ENCODE results near the gene NDE1. TPM values are rescaled to one million over a fixed set of nuclear protein-coding genes. Genes with fewer than 3 reads are reported as not detected.

NDE1 gene
- total and polyA plus RNA-seq, 2 of the 8 experiments (the other 6 are each of a cell fraction or from before 2014, with no cell fraction given), result 13.3 to 41.3 TPM

GRCh38 chr16:15650019-15650697 is at the start of gene NDE1 (continued):
- TF ChIP-seq SIN3A (conservative IDR thresholded peaks at IDR 0.05 in 1 of 2, IDR thresholded peaks at IDR 0.05 in 1 of 2; ENCODE audit: low read depth in 1 of 2, low read length in 2 of 2) (0 out of 4 replicates have a peak, but pooled peaks of 1 of the 2 experiments have one; percentile 45), GABPA (IDR thresholded peaks at IDR 0.05; ENCODE audit: borderline replicate concordance, insufficient read depth, low read length) (no peak), USF2 (IDR thresholded peaks at IDR 0.05; ENCODE audit: low read length) (no peak), RAD21 (IDR thresholded peaks at IDR 0.05 in 1 of 2, conservative IDR thresholded peaks at IDR 0.05 in 1 of 2; ENCODE audit: low read depth in 2 of 2, low read length in 2 of 2) (no peak), CREB1 (IDR thresholded peaks at IDR 0.05) (0 out of 2 replicates have a peak, but pooled peaks have one; percentile 21), RBBP5 (IDR thresholded peaks at IDR 0.05; ENCODE audit: borderline replicate concordance, low read depth, low read length) (peak; percentile 77), PHF8 (conservative IDR thresholded peaks at IDR 0.05; ENCODE audit: low read depth, low read length) (peak; percentile 47; the same call in 1 of the 2 replicates), CBX8 (IDR thresholded peaks at IDR 0.05; ENCODE audit: borderline replicate concordance, low read depth, low read length) (no peak), CTCF (IDR thresholded peaks at IDR 0.05; ENCODE audit: control extremely low read depth in 1 of 3, insufficient read depth in 1 of 3, low read depth in 1 of 3, low read length in 3 of 3) (no peak), ASH2L (IDR thresholded peaks at IDR 0.05; ENCODE audit: low read length) (no peak), BRCA1 (IDR thresholded peaks at IDR 0.05; ENCODE audit: low read depth, low read length) (no peak), TEAD4 (IDR thresholded peaks at IDR 0.05; ENCODE audit: low read depth, low read length) (no peak), E2F6 (IDR thresholded peaks at IDR 0.05) (peak; percentile 79), POLR2AphosphoS5 (IDR thresholded peaks at IDR 0.05; ENCODE audit: low read depth, low read length) (no peak), RXRA (IDR thresholded peaks at IDR 0.05; ENCODE audit: insufficient read depth, low read depth, low read length) (no peak), TAF1 (IDR thresholded peaks at IDR 0.05; ENCODE audit: low read depth, low read length) (peak; percentile 30; the same call in 1 of the 2 replicates), ATF3 (IDR thresholded peaks at IDR 0.05; ENCODE audit: insufficient read depth, low read depth, low read length) (no peak), MAX (IDR thresholded peaks at IDR 0.05) (peak; percentile 80)

All from H1 (cell line).